Progenitor cell of endocrine pancreas (in vitro differentiated cells): Measurements from ENCODE around the gene ZFYVE21. TPM values are rescaled to one million over a fixed set of nuclear protein-coding genes. Genes with fewer than 3 reads are reported as not detected.
A peak's percentile ranks its signal among the peaks of the same experiment; 100 is the strongest.

Source experiments
- DNase-seq: peaks from one replicate; pipeline ENCODE4 v3.0.0; 2021; ENCODE audit warnings: low spot score; ENCODE audit not compliant: unreplicated experiment
- H3K27ac Mint-ChIP-seq: 2 replicates; pipeline ENCODE4 v1.8.0; 2021; ENCODE audit warnings: mild to moderate bottlenecking, moderate library complexity, mixed read lengths
- H3K27me3 Mint-ChIP-seq: 2 replicates; pipeline ENCODE4 v1.8.0; 2021; ENCODE audit warnings: mixed read lengths
- H3K36me3 Mint-ChIP-seq: 2 replicates; pipeline ENCODE4 v1.8.0; 2022; ENCODE audit warnings: mixed read lengths; ENCODE audit not compliant: insufficient read depth
- H3K4me1 Mint-ChIP-seq: 2 replicates; pipeline ENCODE4 v1.8.0; 2021; ENCODE audit warnings: low read depth, mixed read lengths
- H3K4me3 Mint-ChIP-seq: 2 replicates; pipeline ENCODE4 v1.8.0; 2021; ENCODE audit warnings: low read depth, mild to moderate bottlenecking, moderate library complexity, mixed read lengths
- H3K9me3 Mint-ChIP-seq: 2 replicates; pipeline ENCODE4 v1.8.0; 2021; ENCODE audit warnings: low read depth, mixed read lengths
- CTCF ChIP-seq: fragments of 200-600 bp; sonication (generic); IDR thresholded peaks from one replicate; pipeline ENCODE4 v1.5.0; 2021; ENCODE audit warnings: antibody characterized with exemption, mild to moderate bottlenecking; ENCODE audit not compliant: unreplicated experiment
- total RNA-seq: library from RNA; stranded (reverse); gene quantifications from 2 replicates; pipeline ENCODE4 v1.2.1, GENCODE V29; 2021

ZFYVE21 gene
- total RNA-seq, 1 donor from 2014 or later: 47.2 TPM

- H3K27me3 Mint-ChIP-seq: no peaks in the 10 kb centered on the region
- no peak for DNase-seq
- H3K4me1 Mint-ChIP-seq: peaks cover 5% of the 10 kb centered on the region
- peak overlapping the region; percentile 37 for H3K27ac Mint-ChIP-seq
- H3K9me3 Mint-ChIP-seq: no peaks in the 10 kb centered on the region
- peaks cover 2% of the 10 kb centered on the region for H3K36me3 Mint-ChIP-seq
- TF ChIP-seq CTCF: no peak
- no peak overlapping the region for H3K4me3 Mint-ChIP-seq
These were observed 15.5 kb upstream of the ZFYVE21 start for GRCh38 chr14:103699901-103700752.

GRCh38 chr14:103700753-103701490 lies 14.7 kb upstream of the ZFYVE21 start:
- peaks cover 3% of the 10 kb centered on the region for H3K4me1 Mint-ChIP-seq

GRCh38 chr14:103702095-103702494 lies 13.5 kb upstream of the ZFYVE21 start:
- peaks cover 2% of the 10 kb centered on the region for H3K36me3 Mint-ChIP-seq
- TF ChIP-seq CTCF: no peak
- no peaks in the 10 kb centered on the region for H3K9me3 Mint-ChIP-seq
- no peak overlapping the region for H3K4me3 Mint-ChIP-seq
- H3K4me1 Mint-ChIP-seq: no peaks in the 10 kb centered on the region
- no peak overlapping the region for H3K27ac Mint-ChIP-seq
- no peak for DNase-seq
- no peaks in the 10 kb centered on the region for H3K27me3 Mint-ChIP-seq

More at GRCh38 chr14:103700753-103701490, 14.7 kb upstream of the ZFYVE21 start:
- DNase-seq: no peak
- no peak overlapping the region for H3K4me3 Mint-ChIP-seq
- no peak for TF ChIP-seq CTCF
- no peak overlapping the region for H3K27ac Mint-ChIP-seq
- H3K27me3 Mint-ChIP-seq: no peaks in the 10 kb centered on the region
- H3K36me3 Mint-ChIP-seq: peaks cover 2% of the 10 kb centered on the region
- H3K9me3 Mint-ChIP-seq: no peaks in the 10 kb centered on the region

GRCh38 chr14:103702497-103703432 lies 12.8 kb upstream of the ZFYVE21 start:
- no peak for DNase-seq
- Mint-ChIP-seq H3K27ac (no peak overlapping the region), H3K4me1 (no peaks in the 10 kb centered on the region), H3K36me3 (peaks cover 2% of the 10 kb centered on the region), H3K4me3 (no peak overlapping the region), H3K27me3 (no peaks in the 10 kb centered on the region), H3K9me3 (no peaks in the 10 kb centered on the region)
- TF ChIP-seq CTCF: no peak
